Stimulated activated CD4-positive, alpha-beta T cell treated with anti-CD3 and anti-CD28 coated beads, TNF-alpha, amount 100 ng/mL, for 1 hour (primary cell): ENCODE results near the gene ACSM5.

Experiments
- DNase-seq, 3 donors: peaks; one replicate each; pipeline ENCODE4 v3.0.0-alpha.2; 2020; ENCODE audit warnings: low read depth in 3 of 3, low spot score in 1 of 3

ACSM5 gene, protein sequence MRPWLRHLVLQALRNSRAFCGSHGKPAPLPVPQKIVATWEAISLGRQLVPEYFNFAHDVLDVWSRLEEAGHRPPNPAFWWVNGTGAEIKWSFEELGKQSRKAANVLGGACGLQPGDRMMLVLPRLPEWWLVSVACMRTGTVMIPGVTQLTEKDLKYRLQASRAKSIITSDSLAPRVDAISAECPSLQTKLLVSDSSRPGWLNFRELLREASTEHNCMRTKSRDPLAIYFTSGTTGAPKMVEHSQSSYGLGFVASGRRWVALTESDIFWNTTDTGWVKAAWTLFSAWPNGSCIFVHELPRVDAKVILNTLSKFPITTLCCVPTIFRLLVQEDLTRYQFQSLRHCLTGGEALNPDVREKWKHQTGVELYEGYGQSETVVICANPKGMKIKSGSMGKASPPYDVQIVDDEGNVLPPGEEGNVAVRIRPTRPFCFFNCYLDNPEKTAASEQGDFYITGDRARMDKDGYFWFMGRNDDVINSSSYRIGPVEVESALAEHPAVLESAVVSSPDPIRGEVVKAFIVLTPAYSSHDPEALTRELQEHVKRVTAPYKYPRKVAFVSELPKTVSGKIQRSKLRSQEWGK

GRCh38 chr16:20409398-20410120 is at the start of gene ACSM5:
Gene ACSM5, plus strand, starts transcription at chr16:20409534. Its CDS starts 1,951 bp downstream, at chr16:20411485.
- no peak for DNase-seq

DNA sequence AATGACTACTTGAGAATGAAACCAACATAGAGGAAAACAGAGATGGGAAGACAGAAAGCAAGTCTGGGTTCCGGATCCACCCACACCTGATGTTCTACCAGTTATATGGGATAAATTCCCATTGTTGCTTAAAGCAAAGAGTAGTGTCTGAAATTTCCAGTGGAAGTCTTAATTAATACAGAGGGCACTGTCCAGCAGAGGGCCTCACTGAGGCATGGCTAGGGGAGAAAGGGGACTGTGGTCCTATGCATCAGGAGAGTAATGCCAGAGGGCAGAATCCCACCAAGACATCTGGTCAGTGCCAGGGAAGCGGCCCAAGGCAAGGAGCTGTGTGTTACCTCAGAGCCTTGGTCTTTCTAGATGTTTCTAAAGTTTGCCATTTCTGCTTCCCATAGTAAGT is 49.3 kb upstream of the ACSM5 start:
- DNase-seq = no peak

DNA sequence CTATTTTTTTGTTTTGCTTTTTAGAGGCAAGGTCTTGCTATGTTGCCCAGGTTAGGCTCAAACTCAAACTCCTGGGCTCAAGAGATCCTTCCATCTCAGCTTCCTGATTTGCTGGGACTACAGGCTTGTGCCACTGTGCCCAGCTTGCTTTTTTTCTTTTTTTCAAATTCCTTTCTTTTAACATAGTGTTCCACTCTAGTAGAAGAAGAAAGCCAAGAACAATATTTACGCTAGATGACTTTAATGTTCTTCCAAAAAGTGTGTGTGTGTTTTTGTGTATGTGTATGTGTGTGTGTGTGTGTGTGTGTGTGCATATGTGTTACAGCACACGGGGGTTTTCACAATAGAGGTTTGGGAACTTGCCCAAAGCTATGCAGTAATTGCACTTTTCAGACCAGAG is 46.1 kb upstream of the ACSM5 start:
- no peak for DNase-seq

DNA sequence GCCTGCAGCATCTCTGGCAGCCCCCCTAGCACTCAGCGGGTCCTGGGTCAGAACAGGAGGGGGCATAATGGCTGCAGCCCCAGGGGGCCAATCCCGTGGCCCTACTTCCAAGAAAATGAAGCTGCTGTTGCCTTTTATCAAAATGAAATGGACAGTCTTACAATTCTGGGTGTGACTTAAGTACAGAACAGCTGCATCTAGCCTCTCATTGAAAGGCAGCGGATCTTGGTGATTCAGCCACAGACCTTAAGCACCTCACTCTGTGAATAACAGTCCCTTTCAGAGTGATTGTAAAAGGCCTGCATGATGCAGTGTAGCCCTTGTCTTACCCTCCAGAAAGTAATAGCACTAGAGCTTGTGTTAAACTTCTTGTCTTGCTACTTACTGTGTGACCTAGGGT is 45.3 kb upstream of the ACSM5 start:
- no peak for DNase-seq

DNA sequence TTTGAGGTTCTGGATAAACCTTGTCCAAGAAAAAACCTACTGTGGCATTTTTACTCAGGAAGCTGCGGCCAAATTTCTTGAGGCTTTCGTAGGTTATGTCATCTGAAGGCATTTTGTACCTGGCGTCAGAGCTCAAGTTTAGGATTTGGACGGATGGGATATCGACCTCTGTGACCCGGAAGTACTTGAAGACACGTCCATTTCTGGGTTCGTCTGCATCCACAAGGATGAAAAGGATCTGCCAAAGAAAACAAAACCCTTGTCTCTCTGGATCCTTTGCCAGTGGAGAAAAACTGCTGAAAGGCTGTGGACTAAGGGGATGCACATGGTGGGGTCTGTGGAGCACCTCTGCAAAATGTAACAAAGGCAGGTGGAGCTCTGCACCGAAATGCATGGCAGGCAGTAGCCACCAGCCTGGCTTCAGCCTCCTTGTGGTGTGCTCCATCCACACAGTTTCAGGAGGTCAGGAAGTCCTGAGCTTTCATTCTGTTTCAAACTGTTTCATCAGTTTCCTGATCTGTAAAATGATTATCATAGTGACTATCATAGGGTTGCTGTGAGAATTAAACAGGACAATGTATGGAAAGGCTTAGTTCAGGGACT is 39.8 kb upstream of the ACSM5 start:
- DNase-seq = no peak

- no peak for DNase-seq
Observed at GRCh38 chr16:20372701-20373100, 36.6 kb upstream of the ACSM5 start.

GRCh38 chr16:20377181-20377580 is 32.2 kb upstream of the ACSM5 start:
- DNase-seq = no peak

- DNase-seq = no peak
Observed at GRCh38 chr16:20380782-20381181, 28.6 kb upstream of the ACSM5 start.

DNA sequence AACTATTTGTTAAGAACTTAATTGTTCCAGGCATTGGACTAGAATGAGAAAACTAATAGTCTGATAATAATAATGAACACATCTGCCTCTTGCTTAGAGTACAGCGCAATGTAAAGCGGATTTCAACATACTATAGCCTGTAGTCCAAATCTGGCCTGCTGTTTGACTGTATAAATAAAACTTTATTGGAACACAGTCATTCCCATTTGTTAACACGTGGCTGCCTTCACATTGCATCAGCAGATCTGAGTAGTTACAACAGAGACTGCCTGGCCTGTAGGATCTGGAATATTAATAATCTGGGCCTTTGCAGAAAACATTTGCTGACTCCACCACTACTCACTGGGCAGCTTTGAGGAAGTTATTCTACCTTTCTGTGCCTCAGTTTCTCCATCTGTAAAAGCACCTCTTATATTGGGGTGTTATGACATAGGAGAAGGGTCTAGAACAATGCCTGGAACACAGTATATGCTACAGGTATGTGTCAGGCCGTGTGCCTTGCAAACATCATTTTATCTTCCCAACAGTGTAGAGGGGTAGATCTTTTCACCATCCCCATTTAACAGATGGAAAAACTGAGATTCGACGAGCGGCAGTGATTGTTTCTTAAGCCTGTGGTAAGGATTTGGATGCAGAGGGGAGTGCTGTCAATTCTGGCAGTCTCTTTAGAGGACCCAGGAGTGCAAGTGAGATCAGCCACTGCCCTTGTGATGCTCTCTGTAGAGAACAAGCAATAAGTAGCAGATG is 27.0 kb upstream of the ACSM5 start:
- no peak for DNase-seq

GRCh38 chr16:20383106-20384029 is 26.0 kb upstream of the ACSM5 start:
- peak in 1 of 3 donors; percentile 8 for DNase-seq

GRCh38 chr16:20385844-20386832 is 23.2 kb upstream of the ACSM5 start:
- peak in 1 of 3 donors; percentile 43 for DNase-seq

- DNase-seq = no peak
Observed at GRCh38 chr16:20387978-20388377, 21.4 kb upstream of the ACSM5 start.

GRCh38 chr16:20388854-20389253 is 20.5 kb upstream of the ACSM5 start:
- DNase-seq = no peak

- DNase-seq = no peak
Observed at GRCh38 chr16:20391045-20391444, 18.3 kb upstream of the ACSM5 start.

DNA sequence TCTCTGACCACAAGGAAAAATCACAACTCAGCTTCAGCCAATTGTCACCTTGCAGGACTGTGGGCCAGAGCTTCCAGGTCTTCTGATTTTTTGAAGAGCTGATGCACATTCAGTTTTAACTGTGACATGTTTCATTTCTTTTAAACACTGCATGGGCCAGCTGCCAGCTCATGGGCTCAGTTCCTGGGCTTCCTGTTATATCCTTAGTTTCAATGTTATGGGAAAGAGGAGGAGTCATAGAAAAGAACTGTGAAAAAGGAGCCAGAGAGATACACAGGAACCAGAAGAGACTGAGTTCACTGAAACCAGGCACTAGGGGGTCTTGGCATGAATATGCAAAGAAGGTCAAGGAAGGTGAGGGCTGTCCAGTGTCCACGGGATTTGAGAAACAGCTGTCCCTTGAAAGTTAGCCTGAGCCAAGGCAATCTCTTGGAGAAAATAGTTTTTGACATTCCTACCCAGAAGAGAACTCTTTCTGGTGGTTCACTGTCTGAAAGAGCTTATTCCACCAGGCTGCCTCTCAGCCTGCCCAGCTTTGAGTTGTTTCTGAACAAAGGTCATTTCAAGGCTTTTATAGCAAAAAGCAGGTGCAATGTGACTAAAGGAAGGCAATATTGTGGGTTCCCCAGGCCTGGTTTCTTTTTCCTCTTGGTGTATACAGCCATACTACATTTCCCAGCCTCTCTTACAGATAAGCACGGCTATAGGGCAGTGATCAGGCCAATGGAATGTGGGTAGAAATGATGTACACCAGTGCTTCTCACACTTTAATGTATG is 15.3 kb upstream of the ACSM5 start:
- DNase-seq = no peak

GRCh38 chr16:20395946-20396345 is 13.4 kb upstream of the ACSM5 start:
- DNase-seq = no peak

- DNase-seq = no peak
Observed at GRCh38 chr16:20396846-20397467, 12.4 kb upstream of the ACSM5 start.
